Dendritic cell treated with granulocyte-macrophage colony-stimulating factor and Interleukin-4, amounts not matched to agents 40 ng/mL and 50 ng/mL, for 4 days (primary cell): Measurements from ENCODE around the gene ETNK1.
"Not testable (repeated sequence)": the region's sequence is repeated elsewhere in the genome, so short reads cannot be mapped to it uniquely, and the experiment has no call there.

Experiments used
- H3K27ac Mint-ChIP-seq: one replicate; pipeline ENCODE4 v1.8.0; 2022; ENCODE audit warnings: mild to moderate bottlenecking, mixed read lengths
- H3K27me3 Mint-ChIP-seq: one replicate; pipeline ENCODE4 v1.8.0; 2022; ENCODE audit warnings: mild to moderate bottlenecking, mixed read lengths
- H3K36me3 Mint-ChIP-seq: one replicate; pipeline ENCODE4 v1.8.0; 2022; ENCODE audit warnings: low read depth, mixed read lengths
- H3K4me1 Mint-ChIP-seq: one replicate; pipeline ENCODE4 v1.8.0; 2022; ENCODE audit warnings: low read depth, mixed read lengths
- H3K4me3 Mint-ChIP-seq: one replicate; pipeline ENCODE4 v1.8.0; 2022; ENCODE audit warnings: mild to moderate bottlenecking, moderate library complexity, mixed read lengths
- H3K9me3 Mint-ChIP-seq: one replicate; pipeline ENCODE4 v1.8.0; 2022; ENCODE audit warnings: mixed read lengths
- intact Hi-C: fragments of 100-400 bp; cut with micrococcal nuclease; formaldehyde crosslinking; loops from one replicate; pipeline ENCODE4 v1.15.0; 2022

The ETNK1 gene

GRCh38 chr12:22624870-22625761 is at the start of gene ETNK1:
ETNK1 (plus strand) TSS chr12:22625171; CDS start chr12:22625431, 260 bp downstream.
- no peaks in the 10 kb centered on the region for H3K27me3 Mint-ChIP-seq
- intact Hi-C loops: no loop called here
- H3K9me3 Mint-ChIP-seq: no peaks in the 10 kb centered on the region
- H3K27ac Mint-ChIP-seq: peak within 1 kb of the TSS; percentile 100
- peaks cover 11% of the 10 kb centered on the region for H3K36me3 Mint-ChIP-seq
- H3K4me3 Mint-ChIP-seq: peak within 1 kb of the TSS; percentile 98
- peaks cover 8% of the 10 kb centered on the region for H3K4me1 Mint-ChIP-seq

- H3K4me1 Mint-ChIP-seq: no peaks in the 10 kb centered on the region
- H3K9me3 Mint-ChIP-seq: no peaks in the 10 kb centered on the region
- intact Hi-C loops: no loop called here
- no peaks in the 10 kb centered on the region for H3K36me3 Mint-ChIP-seq
- H3K4me3 Mint-ChIP-seq: no peak overlapping the region
- H3K27me3 Mint-ChIP-seq: no peaks in the 10 kb centered on the region
- H3K27ac Mint-ChIP-seq: no peak overlapping the region
These were observed 48.9 kb upstream of the ETNK1 start for GRCh38 chr12:22576065-22576464.

- Mint-ChIP-seq H3K4me1 (no peaks in the 10 kb centered on the region), H3K9me3 (no peaks in the 10 kb centered on the region), H3K27me3 (no peaks in the 10 kb centered on the region), H3K27ac (no peak overlapping the region), H3K36me3 (no peaks in the 10 kb centered on the region), H3K4me3 (no peak overlapping the region)
- intact Hi-C loops: no loop called here
These were observed 48.5 kb upstream of the ETNK1 start for GRCh38 chr12:22576473-22576872.

GRCh38 chr12:22577667-22578066 is 47.3 kb upstream of the ETNK1 start:
- H3K27ac Mint-ChIP-seq: no peak overlapping the region
- intact Hi-C loops: no loop called here
- H3K27me3 Mint-ChIP-seq: no peaks in the 10 kb centered on the region
- H3K9me3 Mint-ChIP-seq: no peaks in the 10 kb centered on the region
- H3K4me1 Mint-ChIP-seq: no peaks in the 10 kb centered on the region
- no peaks in the 10 kb centered on the region for H3K36me3 Mint-ChIP-seq
- H3K4me3 Mint-ChIP-seq: no peak overlapping the region

- H3K4me3 Mint-ChIP-seq: no peak overlapping the region
- intact Hi-C loops: no loop called here
- H3K27me3 Mint-ChIP-seq: no peaks in the 10 kb centered on the region
- no peak overlapping the region for H3K27ac Mint-ChIP-seq
- no peaks in the 10 kb centered on the region for H3K9me3 Mint-ChIP-seq
- H3K4me1 Mint-ChIP-seq: no peaks in the 10 kb centered on the region
- no peaks in the 10 kb centered on the region for H3K36me3 Mint-ChIP-seq
These were observed 46.6 kb upstream of the ETNK1 start for GRCh38 chr12:22578328-22578727.

- H3K4me3 Mint-ChIP-seq: no peak overlapping the region
- intact Hi-C loops: no loop called here
- no peaks in the 10 kb centered on the region for H3K4me1 Mint-ChIP-seq
These were observed 36.2 kb upstream of the ETNK1 start for GRCh38 chr12:22588817-22589216.

GRCh38 chr12:22593864-22594263 is 31.1 kb upstream of the ETNK1 start:
- Mint-ChIP-seq H3K4me3 (no peak overlapping the region), H3K27ac (no peak overlapping the region), H3K4me1 (peaks cover 5% of the 10 kb centered on the region), H3K36me3 (no peaks in the 10 kb centered on the region), H3K9me3 (no peaks in the 10 kb centered on the region), H3K27me3 (peaks cover 3% of the 10 kb centered on the region)
- intact Hi-C loops: no loop called here

More at GRCh38 chr12:22588817-22589216, 36.2 kb upstream of the ETNK1 start:
- Mint-ChIP-seq H3K9me3 (no peaks in the 10 kb centered on the region), H3K27me3 (peaks cover 3% of the 10 kb centered on the region), H3K36me3 (no peaks in the 10 kb centered on the region), H3K27ac (no peak overlapping the region)

- H3K27ac Mint-ChIP-seq, H3K4me1 Mint-ChIP-seq, H3K4me3 Mint-ChIP-seq, intact Hi-C loops, H3K36me3 Mint-ChIP-seq, H3K27me3 Mint-ChIP-seq: not testable (repeated sequence)
- peaks cover 12% of the 10 kb centered on the region for H3K9me3 Mint-ChIP-seq
These were observed 27.4 kb upstream of the ETNK1 start for GRCh38 chr12:22597539-22597938.

GRCh38 chr12:22598141-22598762 is 26.7 kb upstream of the ETNK1 start:
- Mint-ChIP-seq H3K4me3 (no peak overlapping the region), H3K9me3 (peaks cover 19% of the 10 kb centered on the region), H3K36me3 (no peaks in the 10 kb centered on the region), H3K27ac (no peak overlapping the region), H3K27me3 (no peaks in the 10 kb centered on the region), H3K4me1 (peaks cover 5% of the 10 kb centered on the region)
- intact Hi-C loops: no loop called here

GRCh38 chr12:22598763-22599161 is 26.2 kb upstream of the ETNK1 start:
- Mint-ChIP-seq H3K27ac (no peak overlapping the region), H3K9me3 (peaks cover 20% of the 10 kb centered on the region), H3K4me1 (peaks cover 5% of the 10 kb centered on the region), H3K27me3 (no peaks in the 10 kb centered on the region), H3K36me3 (no peaks in the 10 kb centered on the region), H3K4me3 (no peak overlapping the region)
- intact Hi-C loops: no loop called here

- Mint-ChIP-seq H3K27ac (no peak overlapping the region), H3K4me1 (peaks cover 5% of the 10 kb centered on the region), H3K9me3 (peaks cover 20% of the 10 kb centered on the region), H3K27me3 (no peaks in the 10 kb centered on the region), H3K36me3 (no peaks in the 10 kb centered on the region), H3K4me3 (no peak overlapping the region)
- intact Hi-C loops: no loop called here
These were observed 24.8 kb upstream of the ETNK1 start for GRCh38 chr12:22600181-22600580.

GRCh38 chr12:22609501-22609900 is 15.5 kb upstream of the ETNK1 start:
- H3K36me3 Mint-ChIP-seq: no peaks in the 10 kb centered on the region
- H3K4me1 Mint-ChIP-seq: no peaks in the 10 kb centered on the region
- H3K27me3 Mint-ChIP-seq: no peaks in the 10 kb centered on the region
- H3K27ac Mint-ChIP-seq: no peak overlapping the region
- intact Hi-C loops: no loop called here
- H3K4me3 Mint-ChIP-seq: no peak overlapping the region
- peaks cover 35% of the 10 kb centered on the region for H3K9me3 Mint-ChIP-seq

GRCh38 chr12:22610131-22610530 is 14.8 kb upstream of the ETNK1 start:
- Mint-ChIP-seq H3K27me3 (no peaks in the 10 kb centered on the region), H3K27ac (no peak overlapping the region), H3K36me3 (no peaks in the 10 kb centered on the region), H3K4me1 (no peaks in the 10 kb centered on the region), H3K4me3 (no peak overlapping the region), H3K9me3 (peaks cover 41% of the 10 kb centered on the region)
- intact Hi-C loops: no loop called here

GRCh38 chr12:22612822-22613221 is 12.1 kb upstream of the ETNK1 start:
- H3K4me3 Mint-ChIP-seq, intact Hi-C loops, H3K36me3 Mint-ChIP-seq, H3K4me1 Mint-ChIP-seq, H3K27ac Mint-ChIP-seq, H3K27me3 Mint-ChIP-seq: not testable (repeated sequence)
- peaks cover 43% of the 10 kb centered on the region for H3K9me3 Mint-ChIP-seq
